Astrocyte (in vitro differentiated cells and primary cell): ENCODE measurements around the gene CD320. TPM values are rescaled to one million over a fixed set of nuclear protein-coding genes. Genes with fewer than 3 reads are reported as not detected.

ENCODE experiments used
- DNase-seq: peaks from one replicate; pipeline ENCODE4 v3.0.0-alpha.2; 2010; ENCODE audit warnings: low read depth
- FAIRE-seq: peaks from 2 replicates; lab custom pipeline; 2011; peaks lifted over from hg19 to GRCh38; lab: Jason Lieb, UNC
- H2AFZ ChIP-seq: 2 replicates; pipeline ENCODE4 v1.6.0; 2012; ENCODE audit warnings: low read depth, low read length, inconsistent platforms
- H3K27ac ChIP-seq: 2 replicates; pipeline ENCODE4 v1.5.1; 2011; ENCODE audit warnings: low read depth, low read length, inconsistent platforms
- H3K27me3 ChIP-seq: 2 replicates; pipeline ENCODE4 v1.6.0; 2011; ENCODE audit warnings: low read length, inconsistent platforms; ENCODE audit not compliant: insufficient read depth
- H3K36me3 ChIP-seq: 2 replicates; pipeline ENCODE4 v1.5.1; 2011; ENCODE audit warnings: low read length, inconsistent platforms; ENCODE audit not compliant: insufficient read depth
- H3K4me1 ChIP-seq: 2 replicates; pipeline ENCODE4 v1.5.1; 2011; ENCODE audit warnings: low read length, inconsistent platforms; ENCODE audit not compliant: insufficient read depth
- H3K4me2 ChIP-seq: 2 replicates; pipeline ENCODE4 v1.6.0; 2012; ENCODE audit warnings: low read length, inconsistent platforms
- H3K4me3 ChIP-seq: 2 replicates; pipeline ENCODE4 v1.5.1; 2011; ENCODE audit warnings: low read depth, mild to moderate bottlenecking, low read length, inconsistent platforms; ENCODE audit not compliant: insufficient read depth
- H3K79me2 ChIP-seq: 2 replicates; pipeline ENCODE4 v1.6.0; 2012; ENCODE audit warnings: mild to moderate bottlenecking, low read length, inconsistent platforms; ENCODE audit not compliant: insufficient read depth
- H3K9ac ChIP-seq: 2 replicates; pipeline ENCODE4 v1.6.0; 2012; ENCODE audit warnings: mild to moderate bottlenecking, low read length, inconsistent platforms
- H3K9me3 ChIP-seq: 2 replicates; pipeline ENCODE4 v1.5.1; 2012; ENCODE audit warnings: low read depth, mild to moderate bottlenecking, low read length, inconsistent platforms; ENCODE audit not compliant: insufficient read depth
- H4K20me1 ChIP-seq: 2 replicates; pipeline ENCODE4 v1.6.0; 2012; ENCODE audit warnings: low read length, inconsistent platforms; ENCODE audit not compliant: insufficient read depth
- H3K27ac Mint-ChIP-seq: one replicate; pipeline ENCODE4 v1.8.0; 2021; ENCODE audit warnings: mild to moderate bottlenecking, mixed read lengths; ENCODE audit not compliant: unreplicated experiment
- H3K27me3 Mint-ChIP-seq: one replicate; pipeline ENCODE4 v1.8.0; 2021; ENCODE audit warnings: low read depth, mixed read lengths; ENCODE audit not compliant: unreplicated experiment
- H3K36me3 Mint-ChIP-seq: one replicate; pipeline ENCODE4 v1.8.0; 2021; ENCODE audit warnings: low read depth, mixed read lengths; ENCODE audit not compliant: unreplicated experiment
- H3K4me1 Mint-ChIP-seq: one replicate; pipeline ENCODE4 v1.8.0; 2021; ENCODE audit warnings: low read depth, mixed read lengths; ENCODE audit not compliant: unreplicated experiment
- H3K4me3 Mint-ChIP-seq: one replicate; pipeline ENCODE4 v1.8.0; 2021; ENCODE audit warnings: mild to moderate bottlenecking, moderate library complexity, mixed read lengths; ENCODE audit not compliant: unreplicated experiment
- H3K9me3 Mint-ChIP-seq: one replicate; pipeline ENCODE4 v1.8.0; 2021; ENCODE audit warnings: mild to moderate bottlenecking, mixed read lengths; ENCODE audit not compliant: unreplicated experiment
- CTCF ChIP-seq: IDR thresholded peaks from 2 replicates; pipeline ENCODE4 v1.5.1; 2011; ENCODE audit warnings: low read depth, mild to moderate bottlenecking, inconsistent platforms, low read length, moderate library complexity; ENCODE audit not compliant: insufficient read depth
- EZH2 ChIP-seq: IDR thresholded peaks from 2 replicates; pipeline ENCODE4 v1.6.1; 2012; ENCODE audit warnings: mild to moderate bottlenecking, low read length, inconsistent platforms; ENCODE audit not compliant: insufficient read depth
- total RNA-seq: library from RNA; stranded (reverse); gene quantifications from 2 replicates; pipeline ENCODE4 v1.2.1, GENCODE V29; 2021

Gene CD320
- total RNA-seq, 1 donor from 2014 or later = 42.2 TPM

GRCh38 chr19:8337728-8338127, 29.6 kb upstream of the CD320 start:
- no peaks in the 10 kb centered on the region for H3K9me3 ChIP-seq
- no peaks in the 10 kb centered on the region for H3K79me2 ChIP-seq
- H3K27me3 ChIP-seq = peaks cover 34% of the 10 kb centered on the region
- H2AFZ ChIP-seq = no peak overlapping the region
- H3K4me1 Mint-ChIP-seq = no peaks in the 10 kb centered on the region
- H3K4me3 ChIP-seq = no peak overlapping the region
- H3K36me3 Mint-ChIP-seq = peaks cover 3% of the 10 kb centered on the region
- DNase-seq (no peak), FAIRE-seq (no peak)
- H3K4me2 ChIP-seq = no peak overlapping the region
- H3K9ac ChIP-seq = no peak overlapping the region
- H3K27ac ChIP-seq = no peak overlapping the region
- no peaks in the 10 kb centered on the region for H3K36me3 ChIP-seq
- H3K4me3 Mint-ChIP-seq = no peak overlapping the region
- H3K27ac Mint-ChIP-seq = no peak overlapping the region
- H4K20me1 ChIP-seq = peaks cover 3% of the 10 kb centered on the region
- H3K9me3 Mint-ChIP-seq = no peaks in the 10 kb centered on the region
- H3K4me1 ChIP-seq = no peaks in the 10 kb centered on the region
- TF ChIP-seq EZH2 = no peak
- H3K27me3 Mint-ChIP-seq = peaks cover 43% of the 10 kb centered on the region

- Mint-ChIP-seq H3K9me3 (no peaks in the 10 kb centered on the region), H3K4me3 (no peak overlapping the region), H3K4me1 (no peaks in the 10 kb centered on the region), H3K36me3 (peaks cover 3% of the 10 kb centered on the region), H3K27me3 (peaks cover 38% of the 10 kb centered on the region), H3K27ac (no peak overlapping the region)
- Histone ChIP-seq H3K36me3 (no peaks in the 10 kb centered on the region), H3K79me2 (no peaks in the 10 kb centered on the region), H3K4me1 (no peaks in the 10 kb centered on the region), H3K4me2 (no peak overlapping the region), H3K9ac (no peak overlapping the region), H3K27me3 (peaks cover 29% of the 10 kb centered on the region), H3K27ac (no peak overlapping the region), H3K4me3 (no peak overlapping the region), H2AFZ (no peak overlapping the region), H3K9me3 (no peaks in the 10 kb centered on the region), H4K20me1 (peaks cover 3% of the 10 kb centered on the region)
- no peak for TF ChIP-seq CTCF
- TF ChIP-seq EZH2 = no peak
- DNase-seq (no peak), FAIRE-seq (no peak)
Observed at GRCh38 chr19:8336660-8337059, 28.5 kb upstream of the CD320 start.

GRCh38 chr19:8336072-8336569, 28.0 kb upstream of the CD320 start:
- Histone ChIP-seq H3K36me3 (no peaks in the 10 kb centered on the region), H2AFZ (no peak overlapping the region), H3K9me3 (no peaks in the 10 kb centered on the region), H3K4me3 (no peak overlapping the region), H4K20me1 (peaks cover 3% of the 10 kb centered on the region), H3K4me2 (no peak overlapping the region), H3K9ac (no peak overlapping the region), H3K27ac (no peak overlapping the region), H3K79me2 (no peaks in the 10 kb centered on the region), H3K27me3 (peaks cover 28% of the 10 kb centered on the region), H3K4me1 (no peaks in the 10 kb centered on the region)
- Mint-ChIP-seq H3K4me3 (peak overlapping the region; percentile 8), H3K4me1 (no peaks in the 10 kb centered on the region), H3K27ac (no peak overlapping the region), H3K36me3 (peaks cover 3% of the 10 kb centered on the region), H3K9me3 (no peaks in the 10 kb centered on the region), H3K27me3 (peaks cover 41% of the 10 kb centered on the region)
- no peak for DNase-seq
- no peak for FAIRE-seq
- TF ChIP-seq EZH2 = no peak
- no peak for TF ChIP-seq CTCF
